Caco-2 (cell line): Measurements from ENCODE around the gene C1orf174. TPM values are rescaled to one million over a fixed set of nuclear protein-coding genes. Genes with fewer than 3 reads are reported as not detected.

Experiments used
- BruUV-seq: library from RNA; stranded (reverse); fragments of 400-500 nt; replicated peaks from 2 replicates; lab custom pipeline; 2021; lab: Mats Ljungman, UMichigan
- CTCF ChIA-PET: fragments of 300-600 bp; sonication (Branson Sonifier 250); formaldehyde crosslinking; loops from one replicate; lab custom pipeline; 2022; ENCODE audit warnings: antibody characterized with exemption; lab: Charles Lee
- POLR2A ChIA-PET: fragments of 300-600 bp; sonication (Branson Sonifier 250); formaldehyde crosslinking; loops from one replicate; lab custom pipeline; 2022; ENCODE audit warnings: antibody characterized with exemption; lab: Charles Lee
- DNase-seq, 2 experiments: peaks; one replicate each; pipeline versions ENCODE4 v3.0.0 to v3.0.0-alpha.2; 2020 to 2022
- H3K27me3 ChIP-seq: replicated peaks from 2 replicates; pipeline ENCODE4 v1.6.0; 2011; ENCODE audit warnings: low read length; ENCODE audit not compliant: control insufficient read depth, insufficient read depth
- H3K36me3 ChIP-seq: 2 replicates; pipeline ENCODE4 v1.5.1; 2011; ENCODE audit warnings: low read length; ENCODE audit not compliant: control insufficient read depth, insufficient read depth
- H3K4me1 ChIP-seq: fragments of 250-450 bp; sonication (Bioruptor Pico); 2 replicates; pipeline ENCODE4 v1.5.1; 2020; ENCODE audit warnings: mild to moderate bottlenecking
- H3K4me3 ChIP-seq: 2 replicates; pipeline ENCODE4 v1.5.1; 2011; ENCODE audit warnings: low read depth, mild to moderate bottlenecking, control low read depth, low read length
- H3K9me3 ChIP-seq: fragments of 250-450 bp; sonication (Bioruptor Pico); 2 replicates; pipeline ENCODE4 v1.5.1; 2020; ENCODE audit warnings: mild to moderate bottlenecking, moderate library complexity
- H3K27ac Mint-ChIP-seq: one replicate; pipeline ENCODE4 v1.8.0; 2022; ENCODE audit warnings: mixed read lengths; ENCODE audit not compliant: unreplicated experiment
- H3K27me3 Mint-ChIP-seq: one replicate; pipeline ENCODE4 v1.8.0; 2022; ENCODE audit warnings: mixed read lengths; ENCODE audit not compliant: insufficient read depth, unreplicated experiment
- H3K36me3 Mint-ChIP-seq: one replicate; pipeline ENCODE4 v1.8.0; 2022; ENCODE audit warnings: mild to moderate bottlenecking, mixed read lengths; ENCODE audit not compliant: insufficient read depth, unreplicated experiment
- H3K4me1 Mint-ChIP-seq: one replicate; pipeline ENCODE4 v1.8.0; 2022; ENCODE audit warnings: low read depth, mixed read lengths; ENCODE audit not compliant: unreplicated experiment
- H3K4me3 Mint-ChIP-seq: one replicate; pipeline ENCODE4 v1.8.0; 2022; ENCODE audit warnings: mild to moderate bottlenecking, moderate library complexity, mixed read lengths; ENCODE audit not compliant: unreplicated experiment
- H3K9me3 Mint-ChIP-seq: one replicate; pipeline ENCODE4 v1.8.0; 2022; ENCODE audit warnings: mixed read lengths; ENCODE audit not compliant: unreplicated experiment
- intact Hi-C: fragments of 100-400 bp; cut with micrococcal nuclease; formaldehyde crosslinking; loops from one replicate; pipeline ENCODE4 v1.10.0; 2022; ENCODE audit not compliant: unreplicated experiment
- total RNA-seq: library from RNA; stranded (reverse); gene quantifications from 2 replicates; pipeline ENCODE4 v1.2.3, GENCODE V29; 2022
- TF ChIP-seq, protein P1 (sequence below), 2 experiments: fragments of 200-600 bp in 1 of 2; IDR thresholded peaks; 1 replicate in 1 of 2; 2 replicates in 1 of 2; pipeline versions ENCODE4 v1.5.1 to v1.8.0; 2011 to 2022; ENCODE audit warnings: antibody characterized with exemption in 1 of 2, control low read depth in 1 of 2, inconsistent platforms in 1 of 2, low read depth in 1 of 2, low read length in 1 of 2, mild to moderate bottlenecking in 1 of 2, moderate library complexity in 1 of 2; ENCODE audit not compliant: insufficient read depth in 1 of 2, severe bottlenecking in 1 of 2, unreplicated experiment in 1 of 2

The C1orf174 gene
- total RNA-seq, 1 experiment from 2014 or later = 19.2 TPM

DNA sequence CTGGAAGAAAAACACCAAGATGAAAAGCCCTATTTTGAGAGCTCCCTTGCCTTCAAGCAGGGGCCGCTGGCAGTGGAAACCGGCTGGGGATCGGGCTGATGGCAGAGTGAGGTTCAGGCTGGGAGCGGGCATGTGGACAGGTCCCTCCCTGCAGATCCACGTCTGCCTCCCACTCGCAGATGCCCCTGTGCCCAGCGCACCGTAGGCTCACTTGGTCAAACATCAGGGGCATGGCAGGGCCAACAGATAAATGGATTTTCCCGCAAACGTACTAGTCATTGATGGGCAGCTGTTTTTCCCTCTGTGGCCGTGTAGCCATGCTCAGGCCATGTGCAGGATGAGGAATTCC is 6.6 kb upstream of the C1orf174 start:
- no peak for DNase-seq
- Mint-ChIP-seq H3K27ac (no peak overlapping the region), H3K36me3 (no peaks in the 10 kb centered on the region), H3K4me3 (no peak overlapping the region), H3K27me3 (no peaks in the 10 kb centered on the region), H3K4me1 (no peaks in the 10 kb centered on the region), H3K9me3 (no peaks in the 10 kb centered on the region)
- no peaks in the 10 kb centered on the region for H3K36me3 ChIP-seq
- H3K27me3 ChIP-seq = no peaks in the 10 kb centered on the region
- H3K4me1 ChIP-seq = no peaks in the 10 kb centered on the region
- no TSS peak for BruUV-seq
- TF ChIP-seq, protein P1, sequence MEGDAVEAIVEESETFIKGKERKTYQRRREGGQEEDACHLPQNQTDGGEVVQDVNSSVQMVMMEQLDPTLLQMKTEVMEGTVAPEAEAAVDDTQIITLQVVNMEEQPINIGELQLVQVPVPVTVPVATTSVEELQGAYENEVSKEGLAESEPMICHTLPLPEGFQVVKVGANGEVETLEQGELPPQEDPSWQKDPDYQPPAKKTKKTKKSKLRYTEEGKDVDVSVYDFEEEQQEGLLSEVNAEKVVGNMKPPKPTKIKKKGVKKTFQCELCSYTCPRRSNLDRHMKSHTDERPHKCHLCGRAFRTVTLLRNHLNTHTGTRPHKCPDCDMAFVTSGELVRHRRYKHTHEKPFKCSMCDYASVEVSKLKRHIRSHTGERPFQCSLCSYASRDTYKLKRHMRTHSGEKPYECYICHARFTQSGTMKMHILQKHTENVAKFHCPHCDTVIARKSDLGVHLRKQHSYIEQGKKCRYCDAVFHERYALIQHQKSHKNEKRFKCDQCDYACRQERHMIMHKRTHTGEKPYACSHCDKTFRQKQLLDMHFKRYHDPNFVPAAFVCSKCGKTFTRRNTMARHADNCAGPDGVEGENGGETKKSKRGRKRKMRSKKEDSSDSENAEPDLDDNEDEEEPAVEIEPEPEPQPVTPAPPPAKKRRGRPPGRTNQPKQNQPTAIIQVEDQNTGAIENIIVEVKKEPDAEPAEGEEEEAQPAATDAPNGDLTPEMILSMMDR (IDR thresholded peaks at IDR 0.05; ENCODE audit: insufficient read depth in 1 of 2, low read depth in 1 of 2, low read length in 1 of 2, severe bottlenecking in 1 of 2, unreplicated experiment in 1 of 2) = no peak
- no peak overlapping the region for H3K4me3 ChIP-seq
- intact Hi-C loops = no loop called here
- CTCF ChIA-PET = interaction anchor here (1.2 kb wide), 1 partner anchor 49 kb away, joined by 8 read pairs; the partner anchor contains the start of gene DFFB
- POLR2A ChIA-PET = no interaction called here
- H3K9me3 ChIP-seq = no peaks in the 10 kb centered on the region

DNA sequence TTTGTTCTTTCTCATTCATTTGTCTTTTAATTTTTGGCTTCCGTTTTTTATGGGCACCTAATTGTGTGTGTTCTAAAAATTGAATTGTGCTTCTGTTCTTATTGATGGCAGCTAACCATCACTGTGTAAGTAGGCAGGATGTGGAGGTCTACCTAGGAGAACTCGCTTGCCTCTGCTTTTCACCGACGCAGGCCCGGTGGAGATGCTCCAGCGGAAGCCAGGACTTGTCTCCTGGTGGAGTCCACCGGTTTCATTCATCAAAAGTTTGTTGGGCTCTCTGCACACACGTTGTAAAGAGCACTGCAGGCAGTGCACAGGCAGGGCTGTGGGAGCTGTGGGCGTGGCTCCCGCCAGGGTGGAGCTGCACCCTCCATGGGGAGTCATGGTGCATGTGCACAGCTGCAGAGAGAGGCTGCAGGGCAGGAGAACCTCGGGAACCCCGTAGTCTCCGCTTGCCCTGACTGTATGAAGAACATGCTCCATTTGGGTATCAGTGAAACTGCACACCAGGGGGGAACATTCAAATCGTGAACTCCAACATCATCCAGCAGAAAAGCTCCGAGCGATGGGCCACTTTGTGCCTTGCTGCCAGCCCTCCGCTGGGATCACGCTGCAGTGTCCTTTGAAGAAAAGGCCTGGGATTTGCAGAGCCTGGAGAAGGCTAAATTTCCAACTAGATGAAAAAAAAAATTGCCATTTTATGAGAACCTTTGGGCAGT is 6.0 kb upstream of the C1orf174 start:
- Mint-ChIP-seq H3K36me3 (no peaks in the 10 kb centered on the region), H3K4me1 (no peaks in the 10 kb centered on the region), H3K9me3 (no peaks in the 10 kb centered on the region), H3K4me3 (no peak overlapping the region), H3K27me3 (no peaks in the 10 kb centered on the region), H3K27ac (no peak overlapping the region)
- Histone ChIP-seq H3K27me3 (no peaks in the 10 kb centered on the region), H3K9me3 (no peaks in the 10 kb centered on the region), H3K4me3 (no peak overlapping the region), H3K4me1 (no peaks in the 10 kb centered on the region), H3K36me3 (no peaks in the 10 kb centered on the region)
- intact Hi-C loops = no loop called here
- ChIA-PET POLR2A (no interaction called here), CTCF (no interaction called here)
- DNase-seq = no peak
- no TSS peak for BruUV-seq
- TF ChIP-seq, protein P1 (IDR thresholded peaks at IDR 0.05; ENCODE audit: insufficient read depth in 1 of 2, low read depth in 1 of 2, low read length in 1 of 2, severe bottlenecking in 1 of 2, unreplicated experiment in 1 of 2) = no peak

DNA sequence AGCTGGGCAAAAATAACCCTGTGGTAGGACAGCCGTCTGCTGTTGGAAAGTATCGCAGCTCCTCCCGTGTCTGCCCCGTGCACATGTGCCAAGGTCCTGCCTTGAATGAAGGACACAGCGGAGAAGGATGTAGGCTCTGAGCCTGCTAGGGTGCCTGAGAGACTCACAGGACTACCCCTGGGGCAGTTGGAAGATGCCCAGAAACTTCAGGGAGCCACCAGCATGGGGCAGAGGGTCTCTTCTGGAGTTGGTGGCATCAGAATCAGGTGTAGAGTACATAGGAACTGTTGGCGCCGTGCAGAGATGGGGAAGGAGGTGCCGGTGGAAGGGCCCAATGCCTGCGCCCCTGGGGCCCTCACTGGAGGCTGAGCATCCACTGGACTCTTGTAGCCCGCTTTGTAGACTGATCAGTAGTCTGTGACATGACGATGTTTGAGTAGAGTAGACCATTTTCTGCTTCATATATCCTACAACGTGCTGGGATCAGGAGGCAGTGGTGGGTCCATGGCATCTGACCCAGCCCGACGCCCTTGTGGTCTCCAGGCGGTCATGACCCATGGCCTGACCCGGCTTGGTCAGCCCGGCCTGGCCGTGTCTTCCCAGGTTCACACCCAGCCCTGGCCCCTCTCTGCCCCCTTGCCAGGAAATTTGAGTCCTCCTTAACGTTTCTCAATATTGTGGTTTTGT is 5.3 kb upstream of the C1orf174 start:
- Histone ChIP-seq H3K36me3 (no peaks in the 10 kb centered on the region), H3K4me1 (no peaks in the 10 kb centered on the region), H3K27me3 (no peaks in the 10 kb centered on the region), H3K9me3 (no peaks in the 10 kb centered on the region), H3K4me3 (no peak overlapping the region)
- H3K4me3 Mint-ChIP-seq = no peak overlapping the region
- H3K9me3 Mint-ChIP-seq = no peaks in the 10 kb centered on the region
- no peaks in the 10 kb centered on the region for H3K4me1 Mint-ChIP-seq
- no peaks in the 10 kb centered on the region for H3K36me3 Mint-ChIP-seq
- ChIA-PET CTCF (no interaction called here), POLR2A (no interaction called here)
- no peak overlapping the region for H3K27ac Mint-ChIP-seq
- no TSS peak for BruUV-seq
- no peak for DNase-seq
- TF ChIP-seq, protein P1 (IDR thresholded peaks at IDR 0.05; ENCODE audit: insufficient read depth in 1 of 2, low read depth in 1 of 2, low read length in 1 of 2, severe bottlenecking in 1 of 2, unreplicated experiment in 1 of 2) = no peak
- intact Hi-C loops = no loop called here
- H3K27me3 Mint-ChIP-seq = no peaks in the 10 kb centered on the region
